GM19467 (cell line): Measurements from ENCODE around the gene EFNB2.
A peak's percentile ranks its signal among the peaks of the same experiment; 100 is the strongest.

Experiments used
- ATAC-seq: cut with Tn5 transposase; IDR thresholded peaks from one replicate; pipeline ENCODE4 v1.9.1; 2021; ENCODE audit warnings: mild to moderate bottlenecking, moderate library complexity; ENCODE audit not compliant: unreplicated experiment

The EFNB2 gene

DNA sequence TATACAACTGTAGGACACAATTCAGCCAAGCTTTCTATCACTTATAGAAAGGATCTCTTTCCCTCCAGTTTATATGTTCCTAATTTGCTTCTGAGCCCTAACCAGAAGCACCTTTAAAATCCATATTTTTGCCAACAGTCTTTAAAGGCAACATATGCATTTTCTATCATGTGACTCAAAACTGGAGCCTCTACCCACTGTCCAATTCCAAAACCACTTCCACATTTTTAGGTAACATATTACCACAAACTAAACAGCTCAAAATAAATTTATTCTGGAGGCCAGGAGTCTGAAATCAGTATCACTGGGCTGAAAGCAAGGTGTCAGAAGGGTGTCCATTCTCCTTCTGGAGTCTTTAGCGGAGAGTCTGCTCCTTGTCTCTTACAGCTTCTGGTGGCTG is 15.9 kb upstream of the EFNB2 start:
- ATAC-seq: no peak

DNA sequence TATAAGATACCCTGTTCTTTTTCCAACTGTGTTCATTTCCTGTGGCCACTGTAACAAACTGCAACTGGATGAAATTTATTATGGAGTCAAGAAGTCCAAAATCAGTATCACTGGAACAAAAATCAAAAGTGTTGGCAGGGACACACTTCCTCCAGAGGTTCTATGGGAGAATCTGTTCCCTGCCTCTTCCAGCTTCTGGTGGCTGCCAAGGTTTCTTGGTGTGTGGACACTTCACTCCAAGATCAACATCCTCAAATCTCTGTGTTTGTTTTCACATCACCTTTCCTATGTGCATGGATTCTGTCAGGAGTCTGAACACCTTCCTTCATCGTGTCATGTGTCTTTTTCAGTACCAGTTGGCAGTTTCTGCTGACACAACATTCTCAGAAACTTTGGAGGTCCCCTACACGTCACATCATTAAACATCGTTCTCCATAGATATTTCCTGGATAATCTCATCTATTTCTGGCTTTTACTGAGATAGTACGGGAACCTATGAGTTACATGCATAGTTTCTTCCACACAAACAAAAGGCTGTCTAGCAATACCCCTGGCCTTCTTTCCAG is 15.2 kb upstream of the EFNB2 start:
- ATAC-seq: no peak

DNA sequence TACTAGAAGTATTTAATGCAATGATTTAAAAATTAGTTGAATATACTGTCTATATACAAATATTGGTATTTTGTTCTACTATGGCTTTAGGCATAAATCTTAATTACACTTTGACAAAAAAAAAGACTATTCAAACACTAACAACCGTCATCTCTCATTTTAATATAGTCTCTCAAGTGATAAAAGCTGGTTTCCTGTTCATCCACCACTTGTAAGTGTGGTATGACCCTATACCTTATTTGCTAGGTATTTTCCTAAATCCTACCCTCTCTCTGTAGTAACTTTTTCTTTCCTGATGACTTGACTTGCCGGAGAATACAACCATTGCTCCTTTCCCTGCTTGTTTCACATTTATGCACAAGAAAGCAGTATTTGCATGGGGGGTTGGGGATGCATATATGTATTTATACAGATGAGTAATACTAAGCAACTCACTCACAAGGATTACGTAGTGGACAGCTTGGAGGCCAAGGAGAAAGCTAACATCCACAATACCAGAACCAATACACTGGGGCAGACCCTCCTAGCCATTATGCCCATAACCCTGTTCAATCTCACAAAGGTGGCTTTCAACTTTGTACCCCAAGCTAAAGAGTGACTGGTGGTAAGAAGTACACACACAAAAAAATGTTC is 12.7 kb upstream of the EFNB2 start:
- ATAC-seq: no peak

DNA sequence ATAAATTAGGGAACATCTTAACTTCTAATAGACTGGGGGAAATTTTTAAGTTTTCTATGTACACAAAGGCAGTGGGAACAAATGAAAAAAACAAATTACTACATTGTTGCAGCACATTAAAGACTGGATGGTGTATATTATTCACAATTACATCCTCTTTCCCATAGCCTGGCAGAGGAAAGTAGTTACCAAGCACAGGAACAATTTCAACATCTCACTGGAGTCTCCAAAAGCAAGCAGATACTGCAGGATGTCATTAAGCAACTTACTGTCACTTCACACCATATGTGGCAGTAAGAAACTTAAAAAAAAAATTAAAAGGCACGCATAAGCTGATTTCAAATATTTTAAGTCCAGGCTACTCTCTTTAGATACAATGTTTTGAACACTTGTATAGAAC is 6.4 kb upstream of the EFNB2 start:
- ATAC-seq: no peak

DNA sequence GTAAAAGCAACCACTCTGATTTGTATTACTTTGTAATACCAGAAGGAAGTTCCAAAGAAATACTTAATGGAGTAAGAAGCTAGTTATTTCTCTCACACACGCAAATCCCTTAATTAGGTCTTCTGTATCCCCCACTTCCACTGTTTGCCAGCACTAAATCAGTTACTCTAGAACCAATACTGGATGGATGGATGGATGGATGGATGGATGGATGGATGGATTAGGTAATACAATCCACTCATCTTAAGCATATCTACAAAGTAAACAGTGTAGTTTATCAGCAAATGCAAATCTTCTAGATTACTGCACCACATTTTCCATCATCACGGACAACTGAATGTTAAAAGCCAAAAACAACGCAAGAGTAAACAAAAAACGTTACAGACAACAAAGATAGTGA is 5.2 kb upstream of the EFNB2 start:
- no peak for ATAC-seq

DNA sequence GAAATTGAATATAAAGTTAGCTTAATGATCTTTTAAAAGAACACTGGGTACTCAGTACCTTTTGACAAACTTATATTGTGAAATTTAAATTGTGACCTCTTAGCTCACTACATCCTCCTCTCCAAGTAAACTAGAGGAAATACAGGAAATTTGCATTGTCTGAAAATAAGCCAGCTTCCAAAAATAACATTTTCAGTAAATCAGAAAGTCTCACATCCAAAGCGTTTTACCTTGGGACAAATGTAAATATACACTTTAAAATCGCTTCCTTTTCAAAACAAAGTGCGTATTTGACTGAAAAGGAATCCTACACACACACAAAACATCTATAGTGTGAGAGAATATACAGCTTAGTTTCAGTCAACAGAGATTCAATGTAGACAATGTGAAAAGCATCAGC is 2.1 kb upstream of the EFNB2 start:
- ATAC-seq: no peak

DNA sequence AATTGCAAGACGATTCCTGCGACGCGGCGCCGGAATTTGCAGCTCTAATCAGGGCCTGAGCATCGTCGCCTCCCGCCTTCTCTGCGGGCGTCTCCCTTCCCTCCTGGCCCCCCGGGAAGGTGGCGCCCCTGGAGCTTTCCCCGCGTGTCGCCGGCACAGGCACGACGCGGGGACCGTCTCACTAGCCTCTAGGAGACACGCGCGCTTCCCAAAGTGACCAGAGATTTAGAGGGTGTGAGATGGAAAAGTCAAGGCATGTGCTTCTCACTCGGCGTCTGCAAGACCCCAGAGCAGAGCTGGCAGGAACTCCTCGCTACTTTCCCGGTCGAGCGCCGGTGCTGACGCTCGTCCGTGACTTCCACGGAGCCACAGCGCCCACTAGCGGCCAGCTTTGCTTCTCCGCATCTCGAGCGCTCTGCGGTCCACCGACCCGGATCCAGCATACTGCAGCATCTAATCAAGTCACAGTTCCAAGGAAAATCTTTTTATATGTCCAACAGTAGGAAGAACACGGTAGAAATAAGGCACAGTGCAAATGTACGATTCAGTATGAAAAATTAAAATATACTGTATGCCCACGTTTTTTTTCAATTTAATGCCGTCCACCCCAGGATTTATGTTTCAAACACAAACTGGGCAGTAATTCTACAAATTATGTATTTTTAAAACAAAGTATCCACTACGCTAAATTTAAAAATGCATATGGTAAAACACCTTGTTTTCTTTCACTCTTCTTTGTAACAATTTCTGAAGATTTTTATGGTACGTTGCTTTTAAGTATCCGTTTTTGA is 977 bp upstream of the EFNB2 start:
- ATAC-seq: peak; percentile 32

DNA sequence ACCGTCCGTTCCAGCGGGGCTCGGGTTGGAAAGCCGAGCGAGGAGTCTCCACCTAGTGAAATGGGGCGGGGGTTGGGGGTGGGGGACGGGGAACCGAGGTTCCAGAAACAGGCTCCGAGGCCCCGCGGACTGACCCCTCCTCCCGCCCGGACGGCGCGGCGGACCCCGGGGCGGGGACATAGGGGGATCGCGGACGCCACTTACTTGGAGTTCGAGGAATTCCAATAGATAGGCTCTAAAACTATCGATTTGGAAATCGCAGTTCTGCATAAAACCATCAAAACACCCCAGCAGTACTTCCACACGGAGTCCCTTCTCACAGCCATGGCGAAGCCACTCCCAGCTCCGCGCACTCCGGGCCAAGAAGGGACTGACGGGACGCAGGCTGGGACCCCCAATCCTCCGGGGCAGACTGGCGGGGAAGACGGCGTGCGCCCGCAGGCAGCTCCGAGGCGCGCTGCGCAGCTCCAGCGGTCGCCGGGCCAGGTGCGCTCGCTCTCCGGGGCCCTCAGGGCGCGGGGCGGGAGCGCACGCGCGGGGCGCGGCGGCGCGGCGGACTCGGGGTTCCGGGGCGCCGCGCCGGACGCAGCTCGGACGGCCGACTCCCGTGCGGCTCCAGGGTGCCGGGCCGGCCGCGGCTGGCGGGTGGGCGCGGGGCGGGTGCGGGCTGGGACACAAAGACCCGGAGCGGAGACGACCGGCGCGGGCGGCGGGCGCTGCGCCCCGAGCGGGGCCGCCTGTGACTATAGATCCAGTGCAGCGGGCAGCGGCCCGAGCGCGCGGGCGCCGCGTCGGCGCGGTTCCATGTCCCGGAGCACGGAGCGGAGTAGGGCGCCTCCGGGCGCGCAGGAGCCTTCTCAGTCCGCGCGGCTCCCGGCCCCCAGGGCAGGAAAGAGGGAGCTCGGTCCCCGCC is 567 bp downstream of the EFNB2 start:
- ATAC-seq: peak; percentile 23

DNA sequence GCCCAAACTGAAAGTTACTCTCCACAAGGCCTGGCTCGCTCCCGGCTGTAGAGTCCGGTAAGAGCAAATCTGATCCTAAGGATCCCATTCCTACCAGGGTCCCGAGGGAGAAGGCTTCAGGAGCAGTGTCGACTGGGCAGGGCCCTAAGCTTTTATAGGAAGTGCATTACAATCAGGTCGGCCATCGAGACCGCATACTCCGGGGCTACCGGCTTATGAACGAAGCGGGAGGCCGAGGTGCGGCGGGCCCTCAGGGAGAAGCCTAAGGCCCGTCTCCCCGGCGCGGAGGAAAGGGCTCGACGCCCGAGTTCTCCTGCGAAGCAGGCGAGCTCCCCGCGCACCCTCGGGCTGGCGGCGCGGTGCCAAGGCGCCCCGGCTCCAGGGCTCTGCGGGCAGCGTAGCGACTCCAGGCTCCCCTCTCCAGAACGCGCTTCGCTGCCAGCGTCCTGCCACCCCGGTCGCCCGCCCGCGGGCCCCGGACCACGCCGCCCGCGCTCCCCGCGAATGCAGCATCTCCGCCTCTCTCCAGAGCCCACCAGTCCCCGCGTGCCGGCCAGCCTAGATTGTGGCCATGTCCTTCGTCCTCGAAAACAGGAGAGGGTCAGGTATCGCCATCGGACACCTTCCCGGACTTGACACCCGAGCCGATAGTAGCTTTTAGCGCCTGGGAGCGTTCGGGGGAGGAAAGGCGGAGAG is 1.4 kb downstream of the EFNB2 start:
- no peak for ATAC-seq

DNA sequence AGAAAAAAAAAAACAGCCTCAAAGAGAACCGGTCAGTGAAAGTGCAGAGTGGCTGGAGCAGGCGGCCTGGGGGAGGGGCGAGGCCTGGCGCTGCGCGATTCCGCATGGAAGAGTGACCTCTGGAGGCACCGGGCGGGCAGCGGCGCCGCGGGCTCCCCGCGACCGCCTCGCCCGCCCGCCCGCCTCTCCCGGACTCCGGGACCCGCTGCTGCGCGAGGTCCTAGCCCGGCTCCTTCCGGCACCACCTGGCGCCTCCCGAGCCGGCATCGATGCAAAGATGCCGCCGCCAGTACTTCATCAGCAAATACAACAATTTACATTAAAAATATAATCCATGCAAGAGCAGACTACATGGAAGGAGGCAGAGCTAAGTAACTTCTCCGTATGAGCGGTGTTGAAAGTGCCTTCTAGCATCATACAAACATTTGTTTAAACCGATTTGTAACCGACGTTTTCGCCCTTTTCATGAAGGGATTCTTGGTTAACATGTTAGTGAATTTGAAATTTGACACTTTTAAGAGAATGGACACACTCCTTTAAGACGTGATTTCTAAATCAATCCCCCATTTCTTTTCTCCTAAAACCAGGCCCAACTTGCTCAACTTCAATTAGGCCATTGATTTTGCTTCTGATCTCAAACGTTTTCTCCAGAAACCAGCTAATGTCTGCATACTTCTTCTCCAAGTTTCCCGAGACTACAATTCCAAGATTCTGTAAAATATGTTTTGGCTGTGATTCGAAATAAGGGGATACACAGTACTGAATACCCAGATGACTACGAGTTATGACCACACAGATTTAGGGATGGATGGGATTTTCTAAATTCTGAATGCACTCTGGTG is 2.1 kb downstream of the EFNB2 start:
- ATAC-seq: no peak

DNA sequence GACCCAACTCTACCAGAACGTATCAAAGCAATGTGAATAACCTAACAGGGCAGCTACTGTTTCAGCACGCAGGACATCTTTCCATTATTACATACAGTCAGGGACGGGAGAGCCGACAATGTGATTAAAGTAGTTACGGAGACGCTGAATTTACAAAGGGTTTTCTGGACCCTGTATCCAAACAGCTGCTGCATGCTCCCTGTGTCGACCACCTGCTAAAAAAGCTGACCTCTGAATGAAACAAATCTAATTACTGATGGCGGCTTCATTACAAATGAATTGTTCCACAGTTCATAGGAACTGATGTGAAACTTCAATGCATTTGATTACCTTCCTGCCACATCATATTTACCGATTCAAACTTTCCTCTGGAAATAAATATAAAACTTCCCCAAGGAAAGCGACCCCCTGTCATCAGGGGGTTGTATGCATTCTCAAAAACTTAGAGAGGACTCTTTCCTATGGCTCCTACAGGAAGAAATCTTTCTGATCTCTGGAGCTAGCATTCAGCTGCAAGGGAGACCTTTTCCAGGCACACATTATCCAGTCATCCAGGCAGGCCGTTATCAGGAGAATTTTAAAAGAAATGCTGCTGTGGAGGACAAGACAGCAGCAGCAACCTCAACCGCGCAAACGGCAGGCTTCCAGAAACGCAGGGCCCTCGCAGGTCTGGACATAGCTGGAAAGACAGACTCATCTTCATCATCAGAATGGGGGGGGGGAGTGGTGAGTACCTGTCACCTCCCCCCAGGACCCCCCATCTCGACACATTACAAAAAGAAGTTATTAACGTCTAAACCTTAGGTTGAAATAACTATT is 3.1 kb downstream of the EFNB2 start:
- ATAC-seq: no peak

DNA sequence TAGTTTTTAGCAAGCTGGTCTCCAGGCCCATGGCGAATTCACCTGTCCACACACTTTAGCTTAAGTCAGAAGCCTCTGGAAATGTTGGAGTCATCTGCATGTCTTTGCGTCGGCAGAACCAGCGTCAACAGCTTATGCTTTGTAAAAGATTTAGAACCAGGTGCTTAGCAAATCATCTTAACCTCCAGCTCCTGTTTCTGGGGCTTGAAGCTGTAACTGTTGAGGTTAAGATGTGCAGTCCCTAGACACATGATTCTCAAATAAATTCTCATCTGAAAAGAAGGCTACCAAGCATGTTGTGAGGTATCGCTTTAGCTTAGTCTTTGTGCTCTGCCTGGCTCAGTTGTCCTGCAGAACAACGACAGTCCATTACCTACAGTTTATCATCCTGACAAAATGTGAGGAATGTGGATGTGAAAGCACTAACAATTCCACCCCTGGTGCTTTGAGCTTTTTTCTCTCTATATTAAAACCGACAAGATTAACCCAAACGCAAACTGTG is 4.4 kb downstream of the EFNB2 start:
- no peak for ATAC-seq

DNA sequence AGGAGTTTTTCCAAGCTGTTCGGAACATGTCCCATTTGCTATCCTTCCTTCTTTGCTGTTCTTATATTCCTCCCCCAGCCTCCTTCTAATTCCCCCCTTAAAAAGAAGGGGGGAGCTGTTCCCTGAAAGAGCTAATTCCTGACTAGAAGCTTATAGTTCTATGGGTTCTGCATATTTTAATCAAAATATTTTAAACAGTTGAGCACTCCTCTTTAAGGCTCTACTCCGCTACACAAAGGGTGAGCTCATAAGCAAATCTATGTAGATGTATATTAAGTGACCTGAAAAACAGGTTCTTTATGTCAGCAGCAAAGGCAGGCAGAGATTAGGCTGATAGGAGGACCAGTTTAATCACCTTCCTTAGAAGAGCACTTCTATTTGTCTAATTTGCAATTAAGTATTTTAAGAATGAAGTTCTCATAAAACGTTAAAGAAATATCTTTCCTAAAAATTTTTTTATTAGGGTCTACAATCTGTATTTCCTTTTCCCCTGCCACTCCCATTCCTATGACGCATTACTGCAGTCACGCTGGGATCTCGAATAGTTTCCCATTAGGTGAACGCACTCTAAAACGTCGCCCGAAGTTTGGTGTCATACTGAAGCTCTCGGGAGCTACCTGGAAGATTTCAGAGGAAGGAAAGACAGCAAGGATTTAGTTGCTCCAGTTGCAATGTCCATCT is 5.2 kb downstream of the EFNB2 start:
- ATAC-seq: no peak

DNA sequence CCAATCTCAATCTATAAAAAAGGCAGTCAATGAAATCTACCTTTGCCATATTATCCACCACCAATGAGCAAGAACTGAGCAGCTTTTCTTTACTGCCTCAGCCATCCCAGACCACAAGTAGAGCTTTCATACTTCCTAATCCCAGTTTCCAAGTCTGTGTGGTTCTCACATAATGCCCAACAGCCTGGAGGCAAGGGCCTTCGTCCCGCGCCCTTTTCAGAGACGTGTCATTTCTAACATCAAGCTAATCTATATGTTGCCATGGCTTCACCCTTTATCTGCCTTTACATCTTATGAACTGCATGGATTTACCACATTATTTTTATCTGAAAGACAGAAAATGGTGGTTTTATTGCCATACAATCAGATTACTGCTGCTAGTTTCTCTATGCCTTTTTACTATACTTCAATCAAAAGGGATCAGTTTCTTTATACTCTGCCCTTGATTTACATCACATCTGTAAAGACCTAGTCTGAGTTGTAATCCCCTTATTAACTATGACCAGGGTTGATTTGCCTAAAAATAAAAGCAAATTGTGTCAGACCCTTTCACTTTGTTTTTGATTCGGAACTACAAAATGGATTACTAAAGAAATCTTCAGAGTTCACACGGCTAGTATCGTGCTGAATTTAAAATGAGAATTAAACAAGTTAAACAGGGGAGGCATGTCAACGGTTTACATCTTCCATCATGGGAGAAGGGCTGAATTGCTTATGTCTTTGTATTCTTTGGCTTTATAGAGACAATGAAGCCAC is 5.9 kb downstream of the EFNB2 start:
- no peak for ATAC-seq

DNA sequence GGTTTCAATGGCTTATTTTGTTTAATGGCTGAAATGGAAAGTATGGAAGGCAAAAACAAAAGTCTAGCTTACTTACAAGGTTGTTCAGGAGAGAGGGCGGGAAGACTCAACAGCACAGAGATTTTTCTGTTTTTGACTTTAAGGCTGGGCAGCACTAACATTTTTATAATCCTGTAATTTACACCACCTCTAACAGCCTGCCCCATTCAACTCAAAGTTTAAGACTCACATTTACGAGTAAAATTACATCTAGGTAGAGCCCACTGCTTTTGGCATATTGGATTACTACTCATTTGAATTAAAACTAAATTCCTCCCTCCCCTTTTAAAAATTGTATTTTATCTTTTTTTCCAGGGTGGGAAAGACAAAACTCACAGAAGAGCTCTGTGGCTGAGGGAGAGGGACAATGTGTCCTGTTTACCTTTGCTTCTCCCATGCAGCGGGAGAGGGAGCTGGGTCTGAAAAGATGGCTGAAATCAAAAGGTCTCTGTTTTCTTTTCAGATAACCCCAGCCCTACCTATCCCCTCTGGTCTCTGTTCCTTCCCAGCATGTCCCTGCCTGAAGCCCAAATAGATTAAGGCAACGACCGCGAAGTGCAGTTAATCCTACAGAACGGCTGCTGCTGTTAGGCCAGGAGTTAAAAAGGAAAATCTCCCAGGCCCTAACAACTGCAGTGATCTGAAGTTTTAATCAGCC is 6.6 kb downstream of the EFNB2 start:
- no peak for ATAC-seq

DNA sequence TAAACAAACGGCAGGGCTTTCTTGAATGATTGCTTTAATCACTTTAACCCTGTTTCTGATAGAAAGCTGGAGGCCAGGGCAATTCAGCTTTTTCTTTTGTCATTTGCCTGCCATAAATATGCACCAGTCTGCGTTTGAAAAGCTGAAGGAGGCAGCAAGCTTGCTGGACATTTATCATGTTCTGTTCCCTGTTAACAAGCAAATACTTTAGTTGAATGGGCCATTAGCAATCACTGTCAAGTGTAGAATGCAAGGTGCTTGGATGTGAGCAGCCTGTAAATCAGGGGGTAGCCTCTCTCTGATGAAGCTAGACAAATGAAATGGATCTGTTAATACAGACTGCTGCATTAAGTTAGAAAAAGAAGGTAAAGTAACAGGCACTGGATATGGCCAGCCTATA is 7.6 kb downstream of the EFNB2 start:
- no peak for ATAC-seq

DNA sequence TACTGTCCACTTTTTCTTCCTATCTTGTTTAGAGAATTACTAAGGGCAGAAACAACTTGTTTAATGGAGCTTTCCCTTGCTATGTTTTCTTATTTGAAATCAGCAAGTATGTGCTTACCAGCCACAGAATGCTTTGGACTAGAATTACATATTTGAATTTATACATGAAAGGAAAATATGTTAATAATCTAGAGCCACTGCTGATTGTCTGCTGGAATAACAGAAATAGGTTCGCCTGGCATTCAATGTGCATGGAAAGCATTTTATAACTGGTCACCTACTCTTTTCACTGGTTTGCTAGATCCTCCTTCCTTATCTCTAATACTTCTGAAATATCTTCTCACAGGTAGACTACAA is 8.0 kb downstream of the EFNB2 start:
- no peak for ATAC-seq
